Cardiac muscle cell (in vitro differentiated cells and primary cell): ENCODE results near the gene NEURL1B. TPM values are rescaled to one million over a fixed set of nuclear protein-coding genes. Genes with fewer than 3 reads are reported as not detected.

Experiments used
- DNase-seq, 2 donors: peaks; one replicate each; pipeline versions ENCODE4 v3.0.0 to v3.0.0-alpha.2; 2010 to 2017; ENCODE audit warnings: low read depth in 1 of 2, low spot score in 1 of 2
- H3K27ac ChIP-seq: fragments of 200-600 bp; sonication (generic); 2 replicates; pipeline ENCODE4 v1.5.1; 2016
- H3K27me3 ChIP-seq: fragments of 200-600 bp; sonication (generic); 2 replicates; pipeline ENCODE4 v1.6.0; 2016; ENCODE audit warnings: control low read depth
- H3K36me3 ChIP-seq: fragments of 200-600 bp; sonication (generic); 2 replicates; pipeline ENCODE4 v1.5.1; 2016; ENCODE audit warnings: control low read depth
- H3K4me1 ChIP-seq: fragments of 200-600 bp; sonication (generic); 2 replicates; pipeline ENCODE4 v1.8.1; 2017; ENCODE audit warnings: low read depth, mild to moderate bottlenecking, mixed run types
- H3K4me3 ChIP-seq: fragments of 200-600 bp; sonication (generic); 2 replicates; pipeline ENCODE4 v1.5.1; 2016; ENCODE audit warnings: mild to moderate bottlenecking
- H3K9me3 ChIP-seq: fragments of 200-600 bp; sonication (generic); 2 replicates; pipeline ENCODE4 v1.5.1; 2017; ENCODE audit warnings: low read depth, mild to moderate bottlenecking, control low read depth
- CTCF ChIP-seq: IDR thresholded peaks from 2 replicates; pipeline ENCODE4 v1.5.1; 2012; ENCODE audit warnings: low read depth, mild to moderate bottlenecking, low read length
- polyA plus RNA-seq: library from polyadenylated mRNA; unstranded; fragments of >200 nt; fragmentation: Nextera tagmentation; extraction: Ambion mirVana; gene quantifications from 2 replicates; pipeline ENCODE4 v1.2.1, GENCODE V29; 2016
- total RNA-seq: library from RNA; depleted of rRNA; stranded (reverse); fragments of >200 nt; gene quantifications from 2 replicates; pipeline ENCODE4 v1.2.3, GENCODE V29; 2016

Gene NEURL1B
- total and polyA plus RNA-seq, 2 experiments from 2014 or later = 4.6 to 55.8 TPM

- H3K9me3 ChIP-seq = no peaks in the 10 kb centered on the region
- H3K4me1 ChIP-seq = peaks cover 34% of the 10 kb centered on the region
- DNase-seq = no peak
- H3K4me3 ChIP-seq = no peak overlapping the region
- H3K27ac ChIP-seq = peak overlapping the region; percentile 99
- TF ChIP-seq CTCF = no peak
- H3K27me3 ChIP-seq = no peaks in the 10 kb centered on the region
- no peaks in the 10 kb centered on the region for H3K36me3 ChIP-seq
Observed at GRCh38 chr5:172689218-172689572, 48.1 kb downstream of the NEURL1B start.

GRCh38 chr5:172689801-172690200, 48.7 kb downstream of the NEURL1B start:
- no peak overlapping the region for H3K4me3 ChIP-seq
- H3K36me3 ChIP-seq = no peaks in the 10 kb centered on the region
- H3K9me3 ChIP-seq = no peaks in the 10 kb centered on the region
- peaks cover 34% of the 10 kb centered on the region for H3K4me1 ChIP-seq
- no peak for DNase-seq
- peak overlapping the region; percentile 99 for H3K27ac ChIP-seq
- no peak for TF ChIP-seq CTCF
- H3K27me3 ChIP-seq = no peaks in the 10 kb centered on the region

GRCh38 chr5:172690258-172691075, 49.4 kb downstream of the NEURL1B start:
- no peak for TF ChIP-seq CTCF
- no peaks in the 10 kb centered on the region for H3K36me3 ChIP-seq
- H3K27me3 ChIP-seq = no peaks in the 10 kb centered on the region
- peak in 1 of 2 donors; percentile 28 for DNase-seq
- peaks cover 34% of the 10 kb centered on the region for H3K4me1 ChIP-seq
- H3K4me3 ChIP-seq = no peak overlapping the region
- H3K9me3 ChIP-seq = no peaks in the 10 kb centered on the region
- peak overlapping the region; percentile 99 for H3K27ac ChIP-seq

- no peak for TF ChIP-seq CTCF
- Histone ChIP-seq H3K27me3 (no peaks in the 10 kb centered on the region), H3K4me3 (no peak overlapping the region), H3K9me3 (no peaks in the 10 kb centered on the region), H3K4me1 (peaks cover 39% of the 10 kb centered on the region), H3K27ac (peak overlapping the region; percentile 99), H3K36me3 (no peaks in the 10 kb centered on the region)
- no peak for DNase-seq
Observed at GRCh38 chr5:172691886-172692285, 50.8 kb downstream of the NEURL1B start.

- Histone ChIP-seq H3K9me3 (no peaks in the 10 kb centered on the region), H3K36me3 (no peaks in the 10 kb centered on the region), H3K27me3 (no peaks in the 10 kb centered on the region), H3K4me1 (peaks cover 43% of the 10 kb centered on the region), H3K4me3 (no peak overlapping the region), H3K27ac (peak overlapping the region; percentile 99)
- DNase-seq = no peak
- no peak for TF ChIP-seq CTCF
Observed at GRCh38 chr5:172692451-172692850, 51.4 kb downstream of the NEURL1B start.
